GM19452 (cell line): ENCODE measurements around the gene RAPGEF4.
"Not testable (repeated sequence)": the region's sequence is repeated elsewhere in the genome, so short reads cannot be mapped to it uniquely, and the experiment has no call there.

Experiments used
- ATAC-seq: cut with Tn5 transposase; IDR thresholded peaks from one replicate; pipeline ENCODE4 v1.9.1; 2021; ENCODE audit not compliant: unreplicated experiment

The RAPGEF4 gene

GRCh38 chr2:173027181-173028128 lies 291.8 kb downstream of the RAPGEF4 start:
- ATAC-seq, result peak; percentile 67

DNA sequence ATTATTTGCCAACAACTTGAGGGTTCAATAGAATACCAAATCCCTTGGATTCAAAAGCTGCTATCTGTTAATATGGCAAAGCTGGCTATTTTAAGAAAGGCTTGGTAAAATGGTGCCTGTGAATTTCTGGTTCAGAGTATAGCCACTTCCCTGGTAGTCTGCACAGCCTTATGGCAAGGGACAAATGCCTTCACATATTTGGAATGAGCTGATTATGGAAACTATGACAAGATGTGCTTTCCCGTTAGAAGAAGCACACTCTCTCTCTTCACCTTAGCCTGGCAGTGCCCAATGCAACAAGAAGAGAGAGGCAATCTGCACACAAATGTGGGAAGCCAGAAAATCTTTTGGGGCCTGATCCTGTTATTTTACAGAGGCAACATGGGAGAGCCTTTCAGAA lies 292.5 kb downstream of the RAPGEF4 start:
- no peak for ATAC-seq

GRCh38 chr2:173028671-173029070 lies 293.0 kb downstream of the RAPGEF4 start:
- no peak for ATAC-seq

DNA sequence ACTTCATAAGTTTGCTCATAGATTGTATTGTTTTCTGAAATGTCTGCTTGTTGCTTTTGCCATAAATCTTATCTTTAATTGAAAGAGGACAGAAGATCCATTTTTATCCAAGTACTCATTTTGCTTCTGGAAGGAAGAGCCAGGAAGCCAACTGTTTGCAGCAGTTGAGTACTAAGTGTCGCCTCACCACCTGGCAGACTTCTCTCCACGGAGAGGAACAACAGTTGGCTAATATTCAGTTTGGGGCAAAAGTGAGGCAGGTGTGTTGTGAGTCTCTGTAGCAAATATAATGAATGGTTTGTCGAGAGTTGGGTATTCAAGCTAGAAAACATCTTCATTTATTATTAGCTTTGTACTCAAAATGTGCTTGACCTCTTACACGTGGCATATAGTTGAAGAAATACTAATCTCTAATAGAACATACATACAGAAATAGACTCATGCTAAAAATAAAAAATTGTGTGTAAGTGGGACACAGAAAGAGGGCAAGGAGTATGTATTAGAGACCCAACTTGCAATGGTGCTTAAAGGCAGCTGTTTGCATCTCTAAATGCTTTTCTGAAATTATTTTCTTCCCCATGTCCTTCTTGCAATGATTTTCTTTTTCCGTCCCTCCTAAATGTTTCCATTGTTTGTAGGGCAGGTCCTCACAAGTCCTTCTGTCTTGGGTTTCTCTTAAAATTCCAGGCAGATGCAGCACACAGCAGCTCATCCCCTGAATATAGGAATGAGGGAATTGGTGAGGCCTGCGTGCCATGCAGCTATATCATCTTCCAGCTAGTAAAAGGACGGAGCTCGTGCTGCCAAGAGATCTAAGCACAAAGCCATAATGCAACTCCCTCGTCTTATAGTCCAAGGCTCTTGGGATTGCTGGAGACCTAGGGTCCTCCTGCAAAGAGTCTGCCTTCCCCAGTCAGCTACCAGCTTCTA lies 295.2 kb downstream of the RAPGEF4 start:
- ATAC-seq, result no peak

DNA sequence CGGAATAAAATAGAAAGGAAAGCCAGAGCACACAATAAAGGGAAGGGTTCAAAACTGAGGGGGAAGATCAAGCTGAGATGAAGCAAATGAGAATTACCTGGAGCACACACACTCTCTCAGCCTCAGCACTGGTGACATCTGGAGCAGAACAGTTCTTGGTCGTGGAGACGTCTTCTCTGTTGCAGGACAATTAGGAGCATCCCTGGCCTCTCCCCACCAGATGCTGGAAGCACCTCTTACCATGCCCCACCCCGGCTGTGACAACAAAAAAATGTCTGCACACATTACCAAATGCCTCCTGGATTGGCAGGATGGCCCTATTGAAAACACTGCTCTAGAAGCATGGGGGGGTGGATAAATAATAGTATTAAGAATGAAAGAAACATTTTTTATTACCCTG lies 296.4 kb downstream of the RAPGEF4 start:
- no peak for ATAC-seq

- no peak for ATAC-seq
Measured at GRCh38 chr2:173033084-173033483, 297.4 kb downstream of the RAPGEF4 start.

- ATAC-seq, result no peak
Measured at GRCh38 chr2:173034143-173034542, 298.5 kb downstream of the RAPGEF4 start.

- ATAC-seq, result no peak
Measured at GRCh38 chr2:173037245-173038120, 301.8 kb downstream of the RAPGEF4 start.

DNA sequence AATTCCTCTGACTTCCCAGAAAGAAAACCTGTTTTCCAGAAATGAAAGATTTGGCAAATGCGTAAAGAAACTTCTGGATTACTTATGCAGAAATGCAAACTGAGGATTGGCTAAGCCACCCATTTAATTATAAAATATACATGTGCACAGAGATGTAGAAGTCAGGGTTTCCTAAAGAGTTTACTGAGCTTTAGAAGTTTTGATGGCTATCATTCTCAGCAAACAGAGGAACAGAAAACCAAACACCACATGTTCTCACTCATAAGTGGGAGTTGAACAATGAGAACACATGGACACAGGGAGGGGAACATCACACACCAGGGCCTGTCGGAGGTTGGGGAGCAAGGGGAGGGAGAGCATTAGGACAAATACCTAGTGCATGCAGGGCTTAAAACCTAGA lies 302.6 kb downstream of the RAPGEF4 start:
- ATAC-seq, result not testable (repeated sequence)

GRCh38 chr2:173040729-173041128 lies 305.1 kb downstream of the RAPGEF4 start:
- ATAC-seq, result no peak

- ATAC-seq, result no peak
Measured at GRCh38 chr2:173043476-173043875, 307.8 kb downstream of the RAPGEF4 start.

- ATAC-seq, result no peak
Measured at GRCh38 chr2:173043897-173044519, 308.4 kb downstream of the RAPGEF4 start.

- no peak for ATAC-seq
Measured at GRCh38 chr2:173044686-173045085, 309.0 kb downstream of the RAPGEF4 start.

DNA sequence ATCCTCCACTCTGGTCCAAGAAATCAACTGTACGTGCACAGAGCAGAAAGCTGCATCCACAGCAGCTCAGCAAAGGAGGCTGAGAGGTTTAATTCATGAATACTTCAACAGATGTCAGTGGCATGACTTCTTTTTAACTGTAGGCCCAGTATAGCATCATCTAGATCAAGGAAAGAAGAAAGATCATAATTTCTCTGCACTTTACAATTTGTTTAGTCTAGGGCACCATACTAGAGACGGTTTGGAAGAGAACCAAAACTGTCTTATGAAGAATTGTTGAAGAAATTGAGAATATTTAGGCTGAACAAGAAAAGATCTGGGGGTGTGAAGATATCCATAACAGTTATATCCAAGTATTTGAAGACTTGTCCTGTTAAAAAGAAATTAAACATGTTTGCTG lies 309.5 kb downstream of the RAPGEF4 start:
- no peak for ATAC-seq

DNA sequence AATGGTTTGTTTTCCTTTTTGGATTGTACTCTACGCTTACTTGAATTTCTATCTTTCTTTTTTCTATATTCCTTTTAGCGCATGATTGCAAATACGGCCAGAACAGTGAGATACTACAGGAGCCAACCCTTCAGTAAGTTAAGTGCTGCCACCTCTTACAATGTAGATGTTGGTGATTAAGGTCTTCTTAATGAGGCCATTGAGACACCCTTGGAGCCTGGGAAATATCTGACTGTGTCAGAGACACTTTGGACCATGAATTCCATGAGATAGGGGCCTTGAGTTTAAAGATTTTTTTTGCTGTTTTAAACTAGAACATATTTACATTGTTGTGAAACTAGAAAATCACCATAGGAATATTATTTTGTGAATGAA lies 312.9 kb downstream of the RAPGEF4 start:
- ATAC-seq, result peak; percentile 10

- peak; percentile 94 for ATAC-seq
Measured at GRCh38 chr2:173048897-173049661, 313.4 kb downstream of the RAPGEF4 start.

- no peak for ATAC-seq
Measured at GRCh38 chr2:173049831-173050230, 314.2 kb downstream of the RAPGEF4 start.

DNA sequence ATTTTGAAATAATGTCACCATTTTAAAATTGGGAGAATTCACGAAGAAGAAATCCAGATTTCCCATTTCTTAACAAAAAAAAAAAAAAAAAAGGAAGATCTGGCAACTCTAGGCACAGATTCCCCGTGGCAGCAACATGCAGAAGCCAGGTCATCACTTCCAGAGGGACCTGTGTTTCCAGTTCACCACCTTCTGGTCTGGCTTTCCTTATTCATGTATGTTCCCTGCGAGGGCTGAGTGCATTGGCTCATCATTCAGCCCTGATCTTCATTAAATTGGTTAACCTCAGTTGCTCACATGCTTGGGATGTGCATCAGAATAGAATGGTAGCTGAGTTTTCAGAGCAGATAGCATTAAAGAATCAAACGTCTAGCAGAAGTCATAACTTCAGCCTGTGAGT lies 315.0 kb downstream of the RAPGEF4 start:
- ATAC-seq, result no peak

DNA sequence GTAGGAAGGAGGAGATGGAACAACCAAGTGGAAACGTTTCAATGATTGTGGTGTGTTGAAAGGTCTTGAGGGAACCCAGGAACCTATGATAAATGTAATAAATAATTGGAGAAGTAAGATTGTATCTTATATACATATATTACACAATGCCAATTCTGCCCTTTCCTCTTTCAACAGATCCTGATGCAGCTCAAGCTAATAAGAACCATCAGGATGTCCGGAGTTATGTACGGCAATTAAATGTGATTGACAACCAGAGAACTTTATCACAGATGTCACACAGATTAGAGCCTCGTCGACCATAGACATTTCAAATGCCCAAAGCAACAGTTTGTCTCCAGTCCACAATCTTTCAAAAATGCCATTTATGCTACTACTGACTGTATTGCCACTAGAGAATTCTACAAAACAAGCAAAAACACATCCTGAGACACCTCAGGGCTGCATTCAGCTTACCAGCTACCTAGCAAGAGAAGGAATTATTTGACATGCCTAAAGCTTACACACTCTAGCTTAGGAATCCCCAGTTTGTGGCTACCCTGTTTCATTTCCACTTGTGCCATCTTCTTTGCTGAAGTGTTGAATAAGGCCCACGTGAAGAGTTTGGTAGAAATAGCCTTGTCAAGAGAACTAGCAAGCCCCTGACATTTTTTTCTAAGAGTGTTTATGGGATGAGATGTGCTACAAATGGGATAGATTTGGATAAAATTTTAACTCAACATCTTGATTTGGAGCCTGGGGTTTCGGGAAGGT lies 316.0 kb downstream of the RAPGEF4 start:
- ATAC-seq, result no peak
